NB4 (cell line): ENCODE data around the gene EDC4.

Experiments
- MYC ChIP-seq: IDR thresholded peaks from 2 replicates; pipeline ENCODE4 v1.6.1; 2011; ENCODE audit warnings: low read depth, low read length
- POLR2A ChIP-seq: IDR thresholded peaks from 2 replicates; pipeline ENCODE4 v1.6.1; 2011; ENCODE audit warnings: mild to moderate bottlenecking; ENCODE audit not compliant: insufficient read length; ENCODE audit errors: extremely low read depth
- TF ChIP-seq, protein P1 (sequence below): IDR thresholded peaks from one replicate; pipeline ENCODE4 v1.5.1; 2012; ENCODE audit warnings: low read depth, low read length

DNA sequence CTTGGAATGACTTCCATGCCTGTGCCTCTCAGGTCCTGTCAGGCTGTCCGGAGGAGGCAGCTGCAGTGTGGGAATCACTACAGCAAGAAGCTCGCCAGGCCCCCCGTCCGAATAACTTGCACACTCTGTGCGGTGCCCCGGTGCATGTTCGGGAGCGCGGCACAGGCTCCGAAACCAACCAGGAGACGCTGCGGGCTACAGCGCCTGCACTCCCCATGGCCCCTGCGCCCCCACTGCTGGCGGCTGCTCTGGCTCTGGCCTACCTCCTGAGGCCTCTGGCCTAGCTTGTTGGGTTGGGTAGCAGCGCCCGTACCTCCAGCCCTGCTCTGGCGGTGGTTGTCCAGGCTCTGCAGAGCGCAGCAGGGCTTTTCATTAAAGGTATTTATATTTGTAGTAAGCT, 13.1 kb downstream of the EDC4 start:
- TF ChIP-seq POLR2A (no peak), MYC (no peak)
- TF ChIP-seq, protein P1, sequence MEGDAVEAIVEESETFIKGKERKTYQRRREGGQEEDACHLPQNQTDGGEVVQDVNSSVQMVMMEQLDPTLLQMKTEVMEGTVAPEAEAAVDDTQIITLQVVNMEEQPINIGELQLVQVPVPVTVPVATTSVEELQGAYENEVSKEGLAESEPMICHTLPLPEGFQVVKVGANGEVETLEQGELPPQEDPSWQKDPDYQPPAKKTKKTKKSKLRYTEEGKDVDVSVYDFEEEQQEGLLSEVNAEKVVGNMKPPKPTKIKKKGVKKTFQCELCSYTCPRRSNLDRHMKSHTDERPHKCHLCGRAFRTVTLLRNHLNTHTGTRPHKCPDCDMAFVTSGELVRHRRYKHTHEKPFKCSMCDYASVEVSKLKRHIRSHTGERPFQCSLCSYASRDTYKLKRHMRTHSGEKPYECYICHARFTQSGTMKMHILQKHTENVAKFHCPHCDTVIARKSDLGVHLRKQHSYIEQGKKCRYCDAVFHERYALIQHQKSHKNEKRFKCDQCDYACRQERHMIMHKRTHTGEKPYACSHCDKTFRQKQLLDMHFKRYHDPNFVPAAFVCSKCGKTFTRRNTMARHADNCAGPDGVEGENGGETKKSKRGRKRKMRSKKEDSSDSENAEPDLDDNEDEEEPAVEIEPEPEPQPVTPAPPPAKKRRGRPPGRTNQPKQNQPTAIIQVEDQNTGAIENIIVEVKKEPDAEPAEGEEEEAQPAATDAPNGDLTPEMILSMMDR: no peak
